H9 (cell line): ENCODE data around the gene P2RX5. TPM values are rescaled to one million over a fixed set of nuclear protein-coding genes. Genes with fewer than 3 reads are reported as not detected.

Experiments used
- DNase-seq: peaks from one replicate; pipeline ENCODE4 v3.0.0-alpha.2; 2017
- H2AFZ ChIP-seq: one replicate; pipeline ENCODE4 v1.6.1; 2013; ENCODE audit warnings: mild to moderate bottlenecking, low read length, control low read depth, moderate library complexity
- H2AK5ac ChIP-seq: 2 replicates; pipeline ENCODE4 v1.6.1; 2013; ENCODE audit warnings: low read length, control low read depth, mixed read lengths; ENCODE audit not compliant: insufficient read length
- H2BK120ac ChIP-seq: one replicate; pipeline ENCODE4 v1.6.1; 2013; ENCODE audit warnings: low read depth, mild to moderate bottlenecking, low read length, control low read depth, inconsistent platforms; ENCODE audit not compliant: poor library complexity, severe bottlenecking
- H2BK12ac ChIP-seq: 2 replicates; pipeline ENCODE4 v1.6.1; 2013; ENCODE audit warnings: low read length, control low read depth, mixed read lengths, low read depth; ENCODE audit not compliant: insufficient read length
- H2BK15ac ChIP-seq: 2 replicates; pipeline ENCODE4 v1.6.1; 2013; ENCODE audit warnings: low read depth, low read length, control low read depth
- H2BK20ac ChIP-seq: one replicate; pipeline ENCODE4 v1.6.1; 2013; ENCODE audit warnings: low read depth, mild to moderate bottlenecking, low read length, control low read depth, inconsistent platforms; ENCODE audit not compliant: poor library complexity, severe bottlenecking
- H2BK5ac ChIP-seq: 2 replicates; pipeline ENCODE4 v1.6.1; 2013; ENCODE audit warnings: low read length, control low read depth, mixed read lengths; ENCODE audit not compliant: insufficient read length
- H3K14ac ChIP-seq: 2 replicates; pipeline ENCODE4 v1.6.1; 2013; ENCODE audit warnings: low read length, control low read depth; ENCODE audit not compliant: insufficient read depth
- H3K18ac ChIP-seq: 2 replicates; pipeline ENCODE4 v1.6.1; 2013; ENCODE audit warnings: low read depth, mild to moderate bottlenecking, mixed read lengths, low read length, control low read depth; ENCODE audit not compliant: insufficient read length
- H3K23ac ChIP-seq: 2 replicates; pipeline ENCODE4 v1.6.1; 2013; ENCODE audit warnings: low read length, control low read depth, mixed read lengths, low read depth; ENCODE audit not compliant: insufficient read length
- H3K23me2 ChIP-seq: 2 replicates; pipeline ENCODE4 v1.6.1; 2013; ENCODE audit warnings: low read depth, mild to moderate bottlenecking, mixed read lengths, low read length, control low read depth; ENCODE audit not compliant: insufficient read length, poor library complexity, severe bottlenecking
- H3K27ac ChIP-seq: 2 replicates; pipeline ENCODE4 v1.5.1; 2013; ENCODE audit warnings: low read length, control low read depth, mixed read lengths, low read depth; ENCODE audit not compliant: insufficient read length
- H3K27me3 ChIP-seq: 2 replicates; pipeline ENCODE4 v1.6.1; 2013; ENCODE audit warnings: low read length, control low read depth, inconsistent platforms; ENCODE audit not compliant: insufficient read depth
- H3K4ac ChIP-seq: 2 replicates; pipeline ENCODE4 v1.6.1; 2013; ENCODE audit warnings: low read depth, mild to moderate bottlenecking, control low read depth, inconsistent platforms, low read length, moderate library complexity
- H3K4me1 ChIP-seq: 2 replicates; pipeline ENCODE4 v1.6.1; 2013; ENCODE audit warnings: low read length, control low read depth, inconsistent platforms; ENCODE audit not compliant: insufficient read depth
- H3K4me2 ChIP-seq: 2 replicates; pipeline ENCODE4 v1.6.1; 2013; ENCODE audit warnings: low read length, control low read depth, mixed read lengths; ENCODE audit not compliant: insufficient read length, insufficient read depth
- H3K56ac ChIP-seq: 2 replicates; pipeline ENCODE4 v1.6.1; 2013; ENCODE audit warnings: low read depth, mild to moderate bottlenecking, mixed read lengths, low read length, control low read depth; ENCODE audit not compliant: insufficient read length
- H3K79me1 ChIP-seq: 2 replicates; pipeline ENCODE4 v1.6.1; 2013; ENCODE audit warnings: low read depth, mild to moderate bottlenecking, moderate library complexity, low read length, control low read depth, inconsistent platforms; ENCODE audit not compliant: insufficient read depth, poor library complexity, severe bottlenecking
- H3K79me2 ChIP-seq: 2 replicates; pipeline ENCODE4 v1.6.1; 2013; ENCODE audit warnings: low read length, control low read depth, inconsistent platforms; ENCODE audit not compliant: insufficient read depth
- H3K9ac ChIP-seq: 2 replicates; pipeline ENCODE4 v1.6.1; 2013; ENCODE audit warnings: low read length, control low read depth, mixed read lengths; ENCODE audit not compliant: insufficient read length; ENCODE audit errors: extremely low read depth
- H3K9me3 ChIP-seq: one replicate; pipeline ENCODE4 v1.6.1; 2013; ENCODE audit warnings: low read depth, low read length, inconsistent platforms; ENCODE audit not compliant: control insufficient read depth
- H3T11ph ChIP-seq: one replicate; pipeline ENCODE4 v1.6.1; 2013; ENCODE audit warnings: mild to moderate bottlenecking, low read length, control low read depth, inconsistent platforms
- H4K20me1 ChIP-seq: one replicate; pipeline ENCODE4 v1.6.1; 2013; ENCODE audit not compliant: control insufficient read depth, insufficient read length, insufficient read depth
- H4K5ac ChIP-seq: 2 replicates; pipeline ENCODE4 v1.6.1; 2013; ENCODE audit warnings: low read depth, mild to moderate bottlenecking, mixed read lengths, low read length, control low read depth; ENCODE audit not compliant: insufficient read length
- H4K8ac ChIP-seq: replicated peaks from 2 replicates; pipeline ENCODE4 v1.6.1; 2013; ENCODE audit warnings: low read length, control low read depth, mixed read lengths, low read depth; ENCODE audit not compliant: insufficient read length
- H4K91ac ChIP-seq: 2 replicates; pipeline ENCODE4 v1.6.1; 2013; ENCODE audit warnings: low read depth, mild to moderate bottlenecking, moderate library complexity, mixed read lengths, low read length, control low read depth; ENCODE audit not compliant: insufficient read length
- H3K27ac Mint-ChIP-seq, 3 experiments: 2 replicates in 2 of 3; 3 replicates in 1 of 3; pipeline ENCODE4 v1.8.0; 2020 to 2021; ENCODE audit warnings: mixed read lengths in 3 of 3, mild to moderate bottlenecking in 1 of 3, moderate library complexity in 1 of 3
- H3K27me3 Mint-ChIP-seq: 2 replicates; pipeline ENCODE4 v1.8.0; 2021; ENCODE audit warnings: low read depth, mild to moderate bottlenecking, moderate library complexity, mixed read lengths
- H3K36me3 Mint-ChIP-seq, 3 experiments: 2 replicates in 2 of 3; 3 replicates in 1 of 3; pipeline ENCODE4 v1.8.0; 2020 to 2021; ENCODE audit warnings: low read depth in 3 of 3, mixed read lengths in 3 of 3; ENCODE audit not compliant: insufficient read depth in 1 of 3
- H3K4me1 Mint-ChIP-seq, 2 experiments: 2 replicates each; pipeline ENCODE4 v1.8.0; 2020; ENCODE audit warnings: mixed read lengths in 2 of 2
- H3K4me3 Mint-ChIP-seq, 2 experiments: 2 replicates in 1 of 2; 3 replicates in 1 of 2; pipeline ENCODE4 v1.8.0; 2020 to 2021; ENCODE audit warnings: mild to moderate bottlenecking in 2 of 2, mixed read lengths in 2 of 2, moderate library complexity in 1 of 2
- H3K9me3 Mint-ChIP-seq, 2 experiments: 2 replicates in 1 of 2; 3 replicates in 1 of 2; pipeline ENCODE4 v1.8.0; 2020; ENCODE audit warnings: mild to moderate bottlenecking in 2 of 2, mixed read lengths in 2 of 2, moderate library complexity in 1 of 2
- CTCF ChIP-seq: fragments of 200-600 bp; sonication (generic); conservative IDR thresholded peaks from 3 replicates; pipeline ENCODE4 v1.8.0; 2021; ENCODE audit warnings: antibody characterized with exemption, mild to moderate bottlenecking
- WGBS: extraction: QIAGEN DNeasy Blood & Tissue Kit; methylation state at CpG from one replicate; pipeline ENCODE4 v1.1.7; 2013; ENCODE audit warnings: missing lambda C conversion rate, low lambda C conversion rate, mixed read lengths; ENCODE audit not compliant: insufficient read length; ENCODE audit errors: extremely low coverage; 5-methylcytosine and 5-hydroxymethylcytosine counted together
- total RNA-seq: library from RNA; stranded (reverse); gene quantifications from 2 replicates; pipeline ENCODE4 v1.2.1, GENCODE V29; 2021

P2RX5 gene
- total RNA-seq, 1 experiment from 2014 or later: 4.7 TPM

- Histone ChIP-seq H3K27ac (no peak overlapping the region), H3K4me2 (peak overlapping the region; percentile 74), H3K27me3 (no peaks in the 10 kb centered on the region), H3K14ac (peak overlapping the region; percentile 77), H3K23ac (no peak overlapping the region), H2BK120ac (no peak overlapping the region), H2BK12ac (no peak overlapping the region), H3K56ac (no peak overlapping the region), H4K91ac (no peak overlapping the region), H3K4me1 (no peaks in the 10 kb centered on the region), H3K9me3 (no peaks in the 10 kb centered on the region), H4K5ac (no peak overlapping the region), H3T11ph (no peak overlapping the region), H3K9ac (peak overlapping the region; percentile 74), H3K18ac (no peak overlapping the region), H3K79me1 (peaks cover 9% of the 10 kb centered on the region), H2BK15ac (no peak overlapping the region), H4K20me1 (no peaks in the 10 kb centered on the region), H2AFZ (no peak overlapping the region), H2BK5ac (no peak overlapping the region), H3K4ac (no peak overlapping the region), H3K23me2 (peaks cover 11% of the 10 kb centered on the region), H2AK5ac (no peak overlapping the region), H4K8ac (no peak overlapping the region), H3K79me2 (peaks cover 7% of the 10 kb centered on the region; the same call in 1 of the 2 replicates), H2BK20ac (no peak overlapping the region)
- no CpG with 5 or more reads among the region's 38 CpGs for WGBS
- Mint-ChIP-seq H3K27ac (peak overlapping the region; percentile 9 to 98 (median 89); a peak in 5 of 7 replicates), H3K4me3 (peak overlapping the region; percentile 96 to 98), H3K9me3 (no peaks in the 10 kb centered on the region), H3K36me3 (peaks cover 7 to 33% (median 30%) of the 10 kb centered on the region in 3 experiments), H3K27me3 (no peaks in the 10 kb centered on the region), H3K4me1 (peaks cover 19 to 20% of the 10 kb centered on the region in 2 experiments)
- no peak for DNase-seq
- no peak for TF ChIP-seq CTCF
These were observed 60.3 kb downstream of the P2RX5 start for GRCh38 chr17:3635474-3636153.
